HepG2 (cell line): ENCODE data around the gene ALDH3B1. TPM values are rescaled to one million over a fixed set of nuclear protein-coding genes. Genes with fewer than 3 reads are reported as not detected.
A peak's percentile ranks its signal among the peaks of the same experiment; 100 is the strongest.

Source experiments
- ASH2L ChIP-seq: fragments of 300-600, 200-600 bp; sonication (generic); IDR thresholded peaks from 2 replicates; pipeline ENCODE4 v1.7.0; 2017; ENCODE audit warnings: low read depth, mild to moderate bottlenecking, moderate library complexity, mixed read lengths, low read length; ENCODE audit not compliant: insufficient read length
- CEBPG ChIP-seq: IDR thresholded peaks from 2 replicates; pipeline ENCODE4 v1.6.1; 2016
- DPF2 ChIP-seq: sonication (generic); formaldehyde crosslinking; IDR thresholded peaks from 2 replicates; pipeline ENCODE4 v1.4.0; 2020; ENCODE audit warnings: mild to moderate bottlenecking, low read depth, missing genetic modification reagents, borderline replicate concordance
- E2F1 ChIP-seq: sonication (generic); formaldehyde crosslinking; IDR thresholded peaks from 2 replicates; pipeline ENCODE4 v1.5.0; 2020; ENCODE audit warnings: missing genetic modification reagents
- ELF3 ChIP-seq: IDR thresholded peaks from 2 replicates; pipeline ENCODE4 v1.6.1; 2016; ENCODE audit warnings: missing genetic modification reagents, missing compliant biosample characterization
- FOXK1 ChIP-seq: sonication (generic); formaldehyde crosslinking; IDR thresholded peaks from 2 replicates; pipeline ENCODE4 v1.4.0; 2020; ENCODE audit warnings: low read depth, missing genetic modification reagents, borderline replicate concordance
- HOXA5 ChIP-seq: sonication (generic); formaldehyde crosslinking; IDR thresholded peaks from 2 replicates; pipeline ENCODE4 v1.4.0; 2020; ENCODE audit warnings: missing genetic modification reagents
- NCOA1 ChIP-seq: sonication (generic); formaldehyde crosslinking; IDR thresholded peaks from 2 replicates; pipeline ENCODE4 v1.9.0; 2021; ENCODE audit warnings: missing genetic modification reagents
- NFIC ChIP-seq: IDR thresholded peaks from 2 replicates; pipeline ENCODE4 v1.6.1; 2012; ENCODE audit warnings: mild to moderate bottlenecking, low read length, inconsistent platforms
- PHF8 ChIP-seq: sonication (generic); formaldehyde crosslinking; IDR thresholded peaks from 2 replicates; pipeline ENCODE4 v1.5.0; 2020; ENCODE audit warnings: missing genetic modification reagents
- POLR2AphosphoS5 ChIP-seq: IDR thresholded peaks from 2 replicates; pipeline ENCODE4 v1.6.1; 2012; ENCODE audit warnings: low read depth, low read length
- PRMT3 ChIP-seq: sonication (generic); formaldehyde crosslinking; IDR thresholded peaks from 2 replicates; pipeline ENCODE4 v1.8.1; 2022; ENCODE audit warnings: low read depth, mild to moderate bottlenecking, moderate library complexity, missing genetic modification reagents, borderline replicate concordance
- RORA ChIP-seq: sonication (generic); formaldehyde crosslinking; IDR thresholded peaks from 2 replicates; pipeline ENCODE4 v1.5.0; 2020; ENCODE audit warnings: mild to moderate bottlenecking, missing genetic modification reagents, moderate library complexity
- SP2 ChIP-seq: sonication (generic); formaldehyde crosslinking; IDR thresholded peaks from 2 replicates; pipeline ENCODE4 v1.5.1; 2020; ENCODE audit warnings: mild to moderate bottlenecking, missing genetic modification reagents
- SP5 ChIP-seq: IDR thresholded peaks from 2 replicates; pipeline ENCODE4 v1.6.1; 2016; ENCODE audit warnings: low read depth, borderline replicate concordance
- ZBTB37 ChIP-seq: sonication (generic); formaldehyde crosslinking; IDR thresholded peaks from 2 replicates; pipeline ENCODE4 v1.4.0; 2020; ENCODE audit warnings: mild to moderate bottlenecking, missing genetic modification reagents
- ZBTB38 ChIP-seq: sonication (generic); formaldehyde crosslinking; IDR thresholded peaks from 2 replicates; pipeline ENCODE4 v1.5.1; 2020; ENCODE audit warnings: mild to moderate bottlenecking, missing genetic modification reagents
- ZFP36L2 ChIP-seq: sonication (generic); formaldehyde crosslinking; IDR thresholded peaks from 2 replicates; pipeline ENCODE4 v1.4.0; 2020; ENCODE audit warnings: missing genetic modification reagents
- ZNF224 ChIP-seq: sonication (generic); formaldehyde crosslinking; IDR thresholded peaks from 2 replicates; pipeline ENCODE4 v1.5.0; 2020; ENCODE audit warnings: mild to moderate bottlenecking, missing genetic modification reagents
- ZNF512B ChIP-seq: sonication (generic); formaldehyde crosslinking; IDR thresholded peaks from 2 replicates; pipeline ENCODE4 v1.5.1; 2020; ENCODE audit warnings: missing genetic modification reagents, mild to moderate bottlenecking, borderline replicate concordance
- ZNF576 ChIP-seq: sonication (generic); formaldehyde crosslinking; IDR thresholded peaks from 2 replicates; pipeline ENCODE4 v1.4.0; 2020; ENCODE audit warnings: mild to moderate bottlenecking, missing genetic modification reagents
- ZNF749 ChIP-seq: sonication (generic); formaldehyde crosslinking; IDR thresholded peaks from 2 replicates; pipeline ENCODE4 v1.8.0; 2022; ENCODE audit warnings: mild to moderate bottlenecking, missing genetic modification reagents, moderate library complexity, borderline replicate concordance
- ZNF850 ChIP-seq: sonication (generic); formaldehyde crosslinking; conservative IDR thresholded peaks from 2 replicates; pipeline ENCODE4 v1.9.0; 2021; ENCODE audit warnings: mild to moderate bottlenecking, missing genetic modification reagents
- ZSCAN9 ChIP-seq: IDR thresholded peaks from 2 replicates; pipeline ENCODE4 v1.6.1; 2016; ENCODE audit warnings: borderline replicate concordance
- polyA plus RNA-seq, 8 experiments: library from polyadenylated mRNA; depleted of rRNA in 3 of 8; stranded (reverse) in 7 of 8; unstranded in 1 of 8; fragments of >200 nt; fragmentation: Illumina TruSeq in 4 of 8; extraction: Trizol in 4 of 8; gene quantifications; 2 replicates each; pipeline versions ENCODE4 v1.2.1 to v1.2.3, GENCODE V29; 2011 to 2016; ENCODE audit warnings: low read depth in 4 of 8, missing spikeins in 1 of 8, mixed read lengths in 1 of 8; ENCODE audit not compliant: insufficient read depth in 1 of 8
- total RNA-seq, 5 experiments: library from RNA; depleted of rRNA; stranded (reverse); fragments of >200 nt; fragmentation: Illumina TruSeq; extraction: Trizol; gene quantifications; 2 replicates each; pipeline ENCODE4 v1.2.3, GENCODE V29; 2016; ENCODE audit warnings: low read depth in 1 of 5

The ALDH3B1 gene
- total and polyA plus RNA-seq, 2 of the 13 experiments (the other 11 are each of a cell fraction or from before 2014, with no cell fraction given), result 4.0 to 6.7 TPM

GRCh38 chr11:68016904-68017817 is 7.0 kb downstream of the ALDH3B1 start (continued):
- TF ChIP-seq ZFP36L2 (CRISPR knock-in tag), result no peak
- no peak for TF ChIP-seq FOXK1 (CRISPR knock-in tag)
- TF ChIP-seq PHF8 (CRISPR knock-in tag), result peak; percentile 56
- TF ChIP-seq POLR2AphosphoS5, result peak; percentile 49; the same call in 1 of the 2 replicates
- peak; percentile 49; the same call in 1 of the 2 replicates for TF ChIP-seq ZSCAN9
- TF ChIP-seq SP2, result no peak; the same call in 1 of the 2 replicates
- peak; percentile 57; the same call in 1 of the 2 replicates for TF ChIP-seq ELF3
- 0 out of 2 replicates have a peak, but pooled peaks have one; percentile 44 for TF ChIP-seq ZNF576 (CRISPR knock-in tag)
- TF ChIP-seq ASH2L, result no peak
- peak; percentile 58; the same call in 1 of the 2 replicates for TF ChIP-seq DPF2 (CRISPR knock-in tag)
- no peak for TF ChIP-seq E2F1
- TF ChIP-seq SP5 (CRISPR knock-in tag), result peak; percentile 56
- no peak for TF ChIP-seq PRMT3 (CRISPR knock-in tag)
- no peak for TF ChIP-seq ZNF850 (CRISPR knock-in tag)
- TF ChIP-seq NCOA1, result peak; percentile 92
- no peak; the same call in 1 of the 2 replicates for TF ChIP-seq ZBTB38 (CRISPR knock-in tag)
- TF ChIP-seq RORA (CRISPR knock-in tag), result no peak
- TF ChIP-seq NFIC, result no peak
- peak; percentile 89 for TF ChIP-seq CEBPG (CRISPR knock-in tag)
- no peak for TF ChIP-seq ZNF749 (CRISPR knock-in tag)
- 0 out of 2 replicates have a peak, but pooled peaks have one; percentile 17 for TF ChIP-seq HOXA5 (CRISPR knock-in tag)
- TF ChIP-seq ZBTB37 (CRISPR knock-in tag), result peak; percentile 73; the same call in 1 of the 2 replicates
- TF ChIP-seq ZNF224, result no peak
- no peak for TF ChIP-seq ZNF512B (CRISPR knock-in tag)
